Measurements from ENCODE around the gene TSPAN4. TPM values are rescaled to one million over a fixed set of nuclear protein-coding genes. Genes with fewer than 3 reads are reported as not detected.
A peak's percentile ranks its signal among the peaks of the same experiment; 100 is the strongest.

TSPAN4 gene
- total RNA-seq, 4 donors from 2014 or later: 81.4 to 156 (median 129) TPM

DNA sequence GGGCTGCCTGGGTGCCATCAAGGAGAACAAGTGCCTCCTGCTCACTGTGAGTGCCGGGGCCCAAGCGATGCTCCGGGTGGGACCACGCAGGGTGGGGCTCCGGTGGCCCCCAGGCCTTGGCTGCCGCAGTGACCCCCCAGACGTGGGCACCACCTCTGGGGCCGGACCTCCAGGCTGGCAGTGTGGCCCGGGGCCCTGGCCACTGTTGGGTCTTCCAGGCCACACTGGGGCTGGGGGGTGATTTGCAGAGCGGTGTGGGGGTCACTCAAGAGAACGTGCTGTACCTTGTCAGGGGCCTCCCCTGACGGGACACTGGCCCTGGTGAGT lies 20.0 kb downstream of the TSPAN4 start:
- TF ChIP-seq POLR2A (IDR thresholded peaks at IDR 0.05; ENCODE audit: low read depth): no peak
- TF ChIP-seq EP300 (IDR thresholded peaks at IDR 0.05): no peak
- no peak for TF ChIP-seq POLR2AphosphoS5 (IDR thresholded peaks at IDR 0.05)
- TF ChIP-seq, protein P1, sequence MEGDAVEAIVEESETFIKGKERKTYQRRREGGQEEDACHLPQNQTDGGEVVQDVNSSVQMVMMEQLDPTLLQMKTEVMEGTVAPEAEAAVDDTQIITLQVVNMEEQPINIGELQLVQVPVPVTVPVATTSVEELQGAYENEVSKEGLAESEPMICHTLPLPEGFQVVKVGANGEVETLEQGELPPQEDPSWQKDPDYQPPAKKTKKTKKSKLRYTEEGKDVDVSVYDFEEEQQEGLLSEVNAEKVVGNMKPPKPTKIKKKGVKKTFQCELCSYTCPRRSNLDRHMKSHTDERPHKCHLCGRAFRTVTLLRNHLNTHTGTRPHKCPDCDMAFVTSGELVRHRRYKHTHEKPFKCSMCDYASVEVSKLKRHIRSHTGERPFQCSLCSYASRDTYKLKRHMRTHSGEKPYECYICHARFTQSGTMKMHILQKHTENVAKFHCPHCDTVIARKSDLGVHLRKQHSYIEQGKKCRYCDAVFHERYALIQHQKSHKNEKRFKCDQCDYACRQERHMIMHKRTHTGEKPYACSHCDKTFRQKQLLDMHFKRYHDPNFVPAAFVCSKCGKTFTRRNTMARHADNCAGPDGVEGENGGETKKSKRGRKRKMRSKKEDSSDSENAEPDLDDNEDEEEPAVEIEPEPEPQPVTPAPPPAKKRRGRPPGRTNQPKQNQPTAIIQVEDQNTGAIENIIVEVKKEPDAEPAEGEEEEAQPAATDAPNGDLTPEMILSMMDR (IDR thresholded peaks at IDR 0.05): no peak
- peaks cover 20 to 45% (median 35%) of the 10 kb centered on the region in 4 donors for H3K4me1 ChIP-seq
- H3K27me3 ChIP-seq: no peaks in the 10 kb centered on the region
- H3K4me3 ChIP-seq: no peak overlapping the region
- intact Hi-C loops (cut with DNase I): no loop called here
- peak overlapping the region in 1 of 4 donors; percentile 3 for H3K27ac ChIP-seq (replicated peaks in 1 of 4)
- DNase-seq (ENCODE audit: extremely low spot score): no peak
- H3K9me3 ChIP-seq: no peaks in the 10 kb centered on the region
- peaks cover 36 to 60% (median 53%) of the 10 kb centered on the region in 4 donors for H3K36me3 ChIP-seq
- WGBS: 84% methylated on average over 7 of the region's 12 CpGs

DNA sequence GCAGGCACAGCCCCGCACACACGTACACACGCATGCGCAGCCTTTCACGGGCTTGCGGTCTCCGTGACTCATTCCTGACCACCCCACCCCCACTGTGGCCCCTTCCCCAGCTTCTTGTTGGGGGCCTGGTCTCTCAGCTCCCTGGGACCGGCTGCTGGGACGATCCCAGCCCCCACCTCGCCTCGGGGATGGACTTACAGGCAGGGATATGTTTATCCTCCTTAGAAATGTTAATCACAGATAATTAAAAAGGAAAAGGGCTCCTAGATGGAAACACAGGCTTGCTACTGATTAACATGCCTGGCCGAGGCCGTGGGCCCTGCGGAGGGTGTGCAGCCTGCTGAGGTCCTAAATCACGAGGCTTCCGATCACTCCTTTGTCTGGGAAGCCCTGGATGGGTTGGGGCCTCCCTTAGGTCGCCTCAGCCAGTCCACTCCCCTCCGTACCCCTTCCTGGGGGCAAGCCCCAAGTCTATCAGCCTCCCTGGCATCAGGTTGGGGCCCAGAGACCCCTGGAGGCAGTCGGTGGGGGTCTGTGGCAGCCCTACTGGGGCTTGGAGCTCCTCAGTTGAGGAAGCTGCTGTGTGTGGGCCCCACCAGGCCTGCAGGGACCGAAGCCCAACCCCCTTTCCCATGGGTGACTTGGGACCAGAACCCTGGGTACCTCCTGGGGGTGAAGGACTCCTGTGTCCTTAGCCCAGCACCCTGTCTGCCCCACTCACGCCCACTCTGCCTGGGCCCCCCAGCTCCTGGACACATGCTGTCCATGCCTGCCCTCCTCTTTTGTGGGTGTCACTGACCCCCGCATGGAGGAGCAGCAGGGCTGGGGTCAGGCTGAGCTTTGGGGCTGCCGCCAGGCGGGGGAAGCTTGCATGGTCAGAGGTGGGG lies 20.6 kb downstream of the TSPAN4 start:
- Histone ChIP-seq H3K27ac (replicated peaks in 1 of 4) (no peak overlapping the region), H3K9me3 (no peaks in the 10 kb centered on the region), H3K4me3 (no peak overlapping the region), H3K4me1 (peaks cover 20 to 39% (median 35%) of the 10 kb centered on the region in 4 donors), H3K36me3 (peaks cover 36 to 63% (median 51%) of the 10 kb centered on the region in 4 donors), H3K27me3 (no peaks in the 10 kb centered on the region)
- TF ChIP-seq POLR2AphosphoS5 (IDR thresholded peaks at IDR 0.05) (no peak), EP300 (IDR thresholded peaks at IDR 0.05) (no peak), POLR2A (IDR thresholded peaks at IDR 0.05; ENCODE audit: low read depth) (no peak)
- TF ChIP-seq, protein P1 (IDR thresholded peaks at IDR 0.05): no peak
- 80% methylated on average over 21 of the region's 24 CpGs for WGBS
- no peak for DNase-seq (ENCODE audit: extremely low spot score)
- intact Hi-C loops (cut with DNase I): no loop called here

DNA sequence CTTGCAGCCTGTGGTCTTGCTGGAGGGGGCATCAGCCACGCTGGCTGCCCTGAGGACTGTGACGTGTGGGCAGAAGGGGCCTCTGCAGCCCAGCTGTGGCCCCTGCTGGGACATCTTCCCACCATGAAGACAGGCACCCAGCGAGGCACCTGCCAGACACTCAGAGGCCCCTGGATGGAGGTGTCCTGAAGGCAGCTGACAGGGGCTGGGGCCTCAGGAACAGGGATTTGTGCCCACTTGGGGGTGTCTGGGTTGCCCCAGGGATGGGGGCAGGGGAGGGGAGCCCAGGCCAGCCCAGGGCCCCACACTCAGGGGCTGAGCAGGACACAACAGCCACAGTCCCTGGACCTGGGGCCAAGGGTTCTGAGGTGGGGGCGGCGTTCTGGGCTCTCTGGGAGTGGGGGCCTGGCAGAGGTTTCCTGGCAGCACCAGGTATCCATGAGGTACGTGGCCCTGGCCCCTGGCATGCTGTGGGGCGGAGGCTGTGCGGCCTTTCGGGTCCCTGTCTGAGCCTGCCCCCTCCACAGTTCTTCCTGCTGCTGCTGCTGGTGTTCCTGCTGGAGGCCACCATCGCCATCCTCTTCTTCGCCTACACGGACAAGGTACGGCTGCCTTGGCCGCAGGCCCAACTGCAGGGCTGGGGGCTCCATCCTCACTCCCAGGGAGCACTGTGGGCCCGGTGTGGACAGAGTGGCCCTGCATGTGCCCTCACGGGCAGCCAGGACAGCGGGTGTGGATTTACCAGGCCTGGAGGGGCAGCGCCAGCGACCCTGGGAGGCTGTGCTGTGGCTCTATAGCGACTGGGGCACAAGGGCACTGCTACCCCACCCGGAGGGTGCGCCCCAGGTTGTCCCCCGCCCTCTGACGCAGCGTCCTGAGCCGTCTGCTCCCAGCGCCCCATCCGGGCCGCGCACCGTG lies 21.5 kb downstream of the TSPAN4 start:
- DNase-seq (ENCODE audit: extremely low spot score): no peak
- Histone ChIP-seq H3K27me3 (no peaks in the 10 kb centered on the region), H3K27ac (replicated peaks in 1 of 4) (no peak overlapping the region), H3K36me3 (peaks cover 36 to 69% (median 51%) of the 10 kb centered on the region in 4 donors), H3K4me3 (no peak overlapping the region), H3K9me3 (no peaks in the 10 kb centered on the region), H3K4me1 (peaks cover 20 to 30% (median 26%) of the 10 kb centered on the region in 4 donors)
- 94% methylated on average over 9 of the region's 31 CpGs for WGBS
- no peak for TF ChIP-seq EP300 (IDR thresholded peaks at IDR 0.05)
- TF ChIP-seq POLR2AphosphoS5 (IDR thresholded peaks at IDR 0.05): no peak
- TF ChIP-seq, protein P1 (IDR thresholded peaks at IDR 0.05): no peak
- TF ChIP-seq POLR2A (IDR thresholded peaks at IDR 0.05; ENCODE audit: low read depth): no peak
- intact Hi-C loops (cut with DNase I): no loop called here

DNA sequence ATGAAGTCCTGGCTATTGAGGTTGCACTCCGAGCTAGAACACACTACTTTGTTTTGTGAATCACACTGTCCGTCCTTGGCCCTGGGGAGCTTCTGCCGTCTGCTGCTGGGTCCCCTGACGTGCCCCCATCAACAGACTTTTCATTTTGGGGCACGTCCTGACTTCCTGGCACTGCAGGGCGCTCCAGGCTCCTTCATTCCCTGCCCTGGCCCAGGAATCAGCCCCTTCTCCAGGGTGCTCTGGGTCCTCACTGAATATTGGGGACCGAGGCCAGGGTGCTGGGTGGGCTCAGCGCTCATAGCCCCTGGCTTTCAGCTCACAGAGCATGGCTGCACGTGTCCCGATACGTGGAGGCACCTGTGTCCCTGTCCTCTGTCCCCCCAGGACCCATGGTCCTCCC lies 22.2 kb downstream of the TSPAN4 start:
- Histone ChIP-seq H3K4me3 (no peak overlapping the region), H3K27me3 (no peaks in the 10 kb centered on the region), H3K36me3 (peaks cover 36 to 76% (median 56%) of the 10 kb centered on the region in 4 donors), H3K27ac (replicated peaks in 1 of 4) (no peak overlapping the region), H3K9me3 (no peaks in the 10 kb centered on the region), H3K4me1 (peaks cover 14 to 22% (median 19%) of the 10 kb centered on the region in 4 donors)
- no peak for TF ChIP-seq EP300 (IDR thresholded peaks at IDR 0.05)
- TF ChIP-seq POLR2A (IDR thresholded peaks at IDR 0.05; ENCODE audit: low read depth): no peak
- TF ChIP-seq POLR2AphosphoS5 (IDR thresholded peaks at IDR 0.05): no peak
- TF ChIP-seq, protein P1 (IDR thresholded peaks at IDR 0.05): no peak
- intact Hi-C loops (cut with DNase I): no loop called here
- no peak for DNase-seq (ENCODE audit: extremely low spot score)
- 85% methylated on average over 9 of the region's 11 CpGs for WGBS

All from esophagus muscularis mucosa (tissue), 4 donors.